HG02610 (cell line): ENCODE data around the gene MPZL3.

Experiments
- ATAC-seq: cut with Tn5 transposase; IDR thresholded peaks from one replicate; pipeline ENCODE4 v1.9.1; 2021; ENCODE audit warnings: mild to moderate bottlenecking, moderate library complexity; ENCODE audit not compliant: unreplicated experiment

Gene MPZL3

GRCh38 chr11:118233377-118233776 lies 18.8 kb downstream of the MPZL3 start:
- ATAC-seq: no peak

- no peak for ATAC-seq
Measured at GRCh38 chr11:118232659-118233058, 19.5 kb downstream of the MPZL3 start.

- ATAC-seq: no peak
Measured at GRCh38 chr11:118231461-118231860, 20.7 kb downstream of the MPZL3 start.

- ATAC-seq: no peak
Measured at GRCh38 chr11:118230088-118230487, 22.1 kb downstream of the MPZL3 start.

- no peak for ATAC-seq
Measured at GRCh38 chr11:118229274-118229847, 22.8 kb downstream of the MPZL3 start.

- peak; percentile 64 for ATAC-seq
Measured at GRCh38 chr11:118227865-118228785, 24.0 kb downstream of the MPZL3 start.

- no peak for ATAC-seq
Measured at GRCh38 chr11:118226781-118227180, 25.4 kb downstream of the MPZL3 start.

GRCh38 chr11:118226296-118226695 lies 25.9 kb downstream of the MPZL3 start:
- ATAC-seq: no peak

- ATAC-seq: peak; percentile 56
Measured at GRCh38 chr11:118224511-118225188, 27.5 kb downstream of the MPZL3 start, which contains the start of gene JAML. Gene JAML (minus strand): TSS chr11:118225011. CDS start chr11:118214866, 10,145 bp downstream.

- ATAC-seq: no peak
Measured at GRCh38 chr11:118223992-118224391, 28.2 kb downstream of the MPZL3 start.

GRCh38 chr11:118223570-118223969 lies 28.6 kb downstream of the MPZL3 start:
- no peak for ATAC-seq

GRCh38 chr11:118222437-118222836 lies 29.7 kb downstream of the MPZL3 start:
- no peak for ATAC-seq

GRCh38 chr11:118221419-118221818 lies 30.7 kb downstream of the MPZL3 start:
- ATAC-seq: no peak

GRCh38 chr11:118219732-118220131 lies 32.4 kb downstream of the MPZL3 start:
- ATAC-seq: no peak

- ATAC-seq: no peak
Measured at GRCh38 chr11:118219244-118219643, 32.9 kb downstream of the MPZL3 start.

- ATAC-seq: peak; percentile 30
Measured at GRCh38 chr11:118217575-118217974, 34.6 kb downstream of the MPZL3 start.

GRCh38 chr11:118216621-118217481 lies 35.3 kb downstream of the MPZL3 start:
- ATAC-seq: peak; percentile 73

GRCh38 chr11:118215765-118216164 lies 36.4 kb downstream of the MPZL3 start:
- ATAC-seq: no peak

- ATAC-seq: no peak
Measured at GRCh38 chr11:118215262-118215661, 36.9 kb downstream of the MPZL3 start.

GRCh38 chr11:118214210-118214914 lies 37.8 kb downstream of the MPZL3 start:
- ATAC-seq: no peak
